Caki2 (cell line): ENCODE results near the gene GNLY. TPM values are rescaled to one million over a fixed set of nuclear protein-coding genes. Genes with fewer than 3 reads are reported as not detected.
A peak's percentile ranks its signal among the peaks of the same experiment; 100 is the strongest.

ENCODE experiments used
- DNase-seq: peaks from one replicate; pipeline ENCODE4 v3.0.0-alpha.2; 2015; ENCODE audit warnings: low read depth
- in situ Hi-C: cut with HindIII; loops from 2 replicates; pipeline ENCODE4 v1.10.0; 2016; ENCODE audit warnings: low sequenced_read_pairs, low pct_unique_long_range_greater_than_20kb, mixed read lengths
- total RNA-seq: library from RNA; depleted of rRNA; stranded (reverse); fragments of >200 nt; shearing (Covaris generic); gene quantifications from 2 replicates; pipeline ENCODE4 v1.2.3, GENCODE V29; 2014; ENCODE audit warnings: low replicate concordance

The GNLY gene
- total RNA-seq, 1 experiment from 2014 or later = not detected

DNA sequence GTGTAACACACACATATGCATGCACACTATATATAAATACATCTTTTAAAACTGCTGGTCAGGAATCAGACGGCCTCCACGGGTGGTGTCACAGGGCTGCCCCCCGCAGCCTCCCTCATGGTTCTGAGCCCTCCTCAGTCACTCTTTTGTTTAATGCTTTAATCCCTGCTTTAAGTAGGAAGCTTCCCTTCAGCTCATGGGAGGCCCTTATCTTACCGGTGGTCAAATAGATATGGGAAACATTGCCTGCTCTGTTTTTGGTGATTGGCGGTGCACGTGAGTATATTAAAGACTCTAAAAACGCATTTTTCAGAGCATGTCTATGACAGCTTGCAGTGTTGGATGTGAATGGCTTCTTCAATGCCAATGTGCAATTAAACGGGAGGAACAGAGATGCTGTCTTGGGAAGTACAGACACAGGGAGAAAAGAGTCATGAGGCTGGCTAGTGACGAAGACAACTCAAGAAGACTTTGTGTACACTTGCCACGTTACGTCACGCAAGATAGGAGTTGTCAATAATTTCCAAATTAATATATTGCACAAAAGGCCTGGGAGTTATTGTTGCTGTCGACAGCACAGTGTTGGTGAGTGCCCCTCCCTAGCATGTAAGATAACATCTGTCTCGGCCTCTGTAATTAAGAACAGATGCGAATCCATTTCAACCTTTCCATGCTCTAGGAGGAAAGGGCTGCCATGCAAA, 23.3 kb downstream of the GNLY start:
- in situ Hi-C loops = no loop called here
- no peak for DNase-seq

DNA sequence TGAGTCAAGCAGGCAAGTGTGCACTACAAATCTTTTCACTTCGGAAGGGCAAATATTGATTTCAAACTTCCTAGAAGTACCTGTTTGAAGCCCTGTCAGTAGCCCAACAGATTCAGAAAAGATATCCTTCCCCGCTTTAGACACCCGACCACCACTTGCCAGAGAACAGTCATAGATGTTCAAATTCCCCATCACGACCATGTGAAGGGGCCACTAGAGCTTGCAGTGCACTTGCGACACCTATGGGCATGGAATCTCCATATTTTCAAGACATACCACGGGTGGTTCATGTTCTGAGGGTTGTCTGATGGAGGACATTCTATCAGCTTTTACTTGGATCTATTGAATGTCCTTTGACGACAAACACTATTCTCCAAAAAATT, 23.8 kb downstream of the GNLY start:
- DNase-seq = no peak
- in situ Hi-C loops = no loop called here

DNA sequence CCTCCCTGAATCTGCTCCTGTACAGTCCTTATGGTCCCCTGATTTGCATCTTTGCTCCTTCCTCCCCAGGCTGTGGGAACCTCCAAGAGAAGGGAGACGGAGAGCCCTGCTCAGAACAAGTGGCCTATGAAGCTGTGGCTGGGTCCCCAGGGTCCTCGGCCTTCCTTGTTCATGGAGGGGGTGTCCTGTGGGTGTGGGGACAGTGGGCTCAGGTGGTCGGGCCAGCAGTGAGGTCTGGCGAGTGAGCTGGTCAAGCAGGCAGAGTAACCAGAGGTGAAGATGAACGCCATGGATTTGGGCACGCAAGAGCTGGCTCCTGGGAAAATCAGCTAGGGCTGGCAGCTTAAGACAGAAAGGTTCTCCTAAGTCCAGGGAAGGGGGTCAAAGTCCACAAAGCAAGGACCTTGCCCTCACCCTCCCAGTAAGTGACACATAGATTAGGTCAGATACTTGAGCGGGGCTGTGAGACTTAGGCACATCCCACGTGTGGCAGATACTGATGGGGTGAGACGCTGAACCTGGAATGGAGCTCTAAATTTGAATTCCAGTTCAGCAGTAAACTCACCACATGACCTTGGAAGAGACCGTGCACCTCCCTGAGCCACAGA, 24.8 kb downstream of the GNLY start:
- DNase-seq = no peak
- in situ Hi-C loops = no loop called here

DNA sequence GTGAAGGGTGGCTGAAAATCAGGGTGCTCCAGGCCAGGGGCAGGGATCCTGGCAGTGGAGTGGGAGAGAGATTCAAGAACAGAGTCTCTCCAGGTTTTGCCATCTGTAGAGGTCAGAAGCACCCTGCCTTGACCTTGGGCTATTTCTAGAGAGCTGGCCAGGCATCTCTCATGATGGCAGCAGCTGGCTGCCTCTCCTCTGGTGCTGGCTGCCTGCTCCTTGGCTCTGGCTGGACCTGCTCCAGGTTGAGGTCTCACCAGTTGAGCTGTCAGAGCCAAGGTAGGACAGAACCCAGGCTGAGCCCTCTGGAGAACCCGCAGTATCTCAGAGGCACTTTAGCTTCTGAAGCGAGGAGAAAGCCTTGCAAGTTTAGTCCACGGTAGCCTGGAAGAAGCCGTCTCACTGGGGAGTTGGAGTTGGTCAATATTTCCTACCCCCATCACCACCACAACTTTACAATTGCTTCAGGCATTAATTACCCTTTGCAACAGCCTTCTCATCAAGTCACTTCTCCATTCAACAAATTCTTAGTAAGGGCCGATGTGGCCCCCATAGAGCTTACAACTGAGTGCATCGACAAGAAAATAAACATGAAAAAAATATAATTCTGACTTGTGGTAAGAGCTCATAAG, 25.6 kb downstream of the GNLY start:
- no peak for DNase-seq
- in situ Hi-C loops = no loop called here

DNA sequence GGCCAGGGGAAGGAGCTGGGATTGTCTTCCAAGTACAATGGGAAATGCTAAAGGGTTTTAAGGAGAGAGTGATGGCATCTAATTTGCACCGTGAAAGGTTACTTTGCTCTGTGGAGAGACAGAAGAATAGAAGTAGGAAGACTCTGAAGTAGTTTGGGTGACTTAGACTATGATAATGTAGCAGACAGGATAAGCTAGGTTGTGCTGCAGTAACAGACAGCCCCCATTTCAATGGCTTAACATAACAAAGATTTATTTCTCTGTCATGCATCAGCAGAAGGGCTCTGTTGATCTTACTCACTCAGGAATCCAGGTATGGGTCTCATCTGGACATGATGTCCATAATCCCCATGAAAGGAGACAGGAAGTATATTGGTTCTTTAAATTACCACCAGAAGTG, 26.4 kb downstream of the GNLY start:
- in situ Hi-C loops = no loop called here

DNA sequence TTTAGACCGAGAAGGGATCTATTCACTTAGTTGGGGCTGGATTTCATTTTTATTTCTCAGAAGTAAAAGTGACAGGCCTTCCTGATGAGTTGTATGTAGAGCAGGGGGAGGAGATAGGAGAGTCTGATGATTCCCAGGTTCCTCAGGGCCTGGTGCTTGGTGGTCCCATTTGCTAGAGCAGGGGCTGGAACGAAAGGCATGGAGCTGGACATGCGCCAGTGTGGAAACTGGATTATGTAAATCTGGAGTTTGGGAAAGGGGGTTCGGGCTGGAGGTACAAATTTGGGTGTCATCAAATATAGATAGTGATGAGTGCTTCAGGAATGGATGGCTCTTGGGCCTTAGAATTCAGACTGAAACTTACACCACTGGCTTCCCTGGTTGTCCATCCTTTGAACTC, 27.5 kb downstream of the GNLY start:
- in situ Hi-C loops = no loop called here

More for the DNA sequence above, 26.4 kb downstream of the GNLY start:
- DNase-seq = no peak

DNA sequence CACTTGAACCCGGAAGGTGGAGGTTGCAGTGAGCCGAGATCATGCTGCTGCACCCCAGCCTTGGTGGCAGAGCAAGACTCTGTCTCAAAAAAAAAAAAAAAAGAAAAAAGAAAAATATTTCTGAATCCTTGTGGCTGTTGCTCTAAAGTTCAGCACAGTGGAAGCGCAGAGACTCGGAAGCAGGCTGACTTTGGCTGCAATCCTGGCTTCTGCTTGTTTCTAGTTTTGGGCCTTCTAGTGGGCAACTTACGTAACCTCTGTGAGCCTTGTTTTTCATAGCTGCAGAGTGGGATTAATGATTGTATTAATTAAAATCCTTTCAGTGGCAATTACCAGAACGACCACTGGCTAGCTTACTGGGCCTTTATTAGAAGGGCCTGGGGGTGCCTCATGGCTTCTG, 28.4 kb downstream of the GNLY start:
- in situ Hi-C loops = no loop called here
- DNase-seq = no peak

More for the DNA sequence above, 27.5 kb downstream of the GNLY start:
- no peak for DNase-seq

DNA sequence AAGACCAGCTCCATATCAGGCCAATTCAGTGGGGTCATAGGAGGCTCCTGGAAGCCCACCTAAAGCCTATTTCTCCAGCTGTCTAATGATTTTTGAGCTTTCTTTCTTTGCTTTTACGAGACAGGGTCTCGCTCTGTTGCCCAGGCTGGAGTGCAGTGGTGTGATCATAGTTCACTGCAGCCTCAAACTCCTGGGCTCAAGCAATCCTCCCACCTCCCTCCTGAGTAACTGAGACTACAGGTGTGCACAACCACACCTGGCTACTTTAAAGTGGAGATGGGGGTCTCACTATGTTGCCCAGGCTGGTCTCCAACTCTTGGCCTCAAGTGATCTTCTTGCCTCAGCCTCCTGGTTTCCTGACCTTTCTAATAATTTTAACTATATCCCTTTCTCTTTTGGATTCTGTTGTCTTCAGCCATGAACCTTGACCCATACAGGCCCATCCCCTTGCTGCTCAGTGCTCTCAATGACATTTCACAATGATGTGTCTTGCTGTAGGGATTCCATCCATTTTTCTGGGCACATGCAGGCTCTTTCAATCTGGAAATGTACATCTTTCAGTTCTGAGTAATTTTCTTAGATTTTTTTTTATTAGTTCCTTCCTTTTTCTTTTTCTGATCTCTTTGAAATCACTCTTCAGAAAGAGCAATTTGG, 29.7 kb downstream of the GNLY start:
- in situ Hi-C loops = no loop called here
- DNase-seq = no peak

DNA sequence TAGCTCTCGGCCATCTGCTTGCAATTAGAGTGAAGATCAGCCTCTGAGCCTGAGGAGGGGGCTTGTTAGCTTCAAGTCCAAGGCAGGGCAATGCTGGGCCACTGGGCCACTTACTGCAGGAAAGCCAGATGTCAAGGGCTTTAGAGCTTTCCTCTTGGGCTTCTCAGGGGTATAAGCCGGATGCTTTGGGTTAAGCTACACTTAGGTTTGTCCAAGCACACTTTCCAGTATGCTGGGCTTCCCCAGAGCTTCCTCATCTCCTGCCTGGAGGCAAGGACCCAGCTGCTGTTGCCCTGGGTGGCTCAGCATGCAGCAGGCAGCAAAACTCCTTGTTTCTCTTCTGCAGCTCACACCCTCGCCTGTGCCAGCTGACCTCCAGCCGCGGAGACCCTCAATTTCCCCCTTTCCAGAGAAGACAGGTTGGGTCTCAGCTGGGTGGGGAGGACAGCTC, 30.6 kb downstream of the GNLY start:
- no peak for DNase-seq

DNA sequence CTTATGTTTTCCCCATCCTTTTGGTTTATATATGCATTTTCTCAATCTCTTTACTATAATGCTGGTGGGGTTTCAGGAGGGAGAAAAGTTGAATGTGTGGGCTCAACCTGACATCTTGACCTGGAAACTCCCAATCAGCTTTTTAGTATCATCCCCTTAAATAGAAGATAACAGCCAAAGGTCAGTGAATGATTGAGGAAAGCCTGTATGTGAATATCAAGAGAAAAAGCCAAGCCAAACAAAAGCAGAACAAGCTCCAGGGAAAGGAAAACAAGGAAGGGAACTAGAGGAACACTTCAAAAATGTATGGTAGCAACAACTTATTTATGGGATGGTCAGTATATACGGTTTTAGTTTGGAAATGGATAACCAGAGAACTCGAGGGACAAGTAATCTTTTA, 31.3 kb downstream of the GNLY start:
- DNase-seq = no peak
- in situ Hi-C loops = no loop called here

More for the DNA sequence above, 30.6 kb downstream of the GNLY start:
- in situ Hi-C loops = no loop called here

DNA sequence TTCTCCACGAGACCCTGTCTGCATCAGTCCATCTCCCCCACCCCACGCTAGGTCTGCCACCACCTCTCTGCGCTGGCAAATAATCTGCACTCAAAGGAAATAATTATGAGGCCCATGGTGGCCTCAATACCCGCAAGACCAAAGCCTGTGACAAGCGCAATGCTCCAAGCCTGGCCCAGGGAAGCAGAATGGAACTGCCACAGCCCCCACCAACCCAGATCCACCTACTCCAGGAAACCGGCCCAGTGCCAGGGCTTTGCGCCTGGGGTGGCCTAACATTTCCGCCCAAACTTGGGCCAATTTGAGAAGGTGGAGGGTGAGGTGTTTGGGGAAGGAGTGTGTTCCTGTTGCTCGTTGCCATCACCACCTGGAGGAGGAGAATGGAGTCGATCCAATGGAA, 33.6 kb downstream of the GNLY start:
- in situ Hi-C loops = no loop called here
- DNase-seq = no peak

DNA sequence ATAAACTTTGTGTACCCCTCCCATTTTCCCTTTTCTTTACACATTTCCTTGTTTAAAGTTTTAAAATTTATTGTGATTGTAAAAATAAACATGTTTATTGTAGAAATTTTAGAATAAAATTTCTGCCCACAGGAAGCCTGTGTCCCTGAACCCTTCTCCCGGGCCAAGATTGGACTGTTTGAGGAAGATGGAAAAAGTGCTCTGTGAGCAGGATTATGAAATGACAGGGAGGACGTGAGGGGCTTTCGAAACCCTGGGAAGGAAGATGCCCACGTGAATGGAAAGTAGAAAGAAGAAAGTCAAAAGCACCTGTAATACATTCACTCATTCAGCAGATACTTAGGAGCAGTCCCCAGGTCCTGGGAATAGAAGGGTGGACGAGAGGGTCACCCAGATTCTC, 34.2 kb downstream of the GNLY start:
- in situ Hi-C loops = no loop called here
- no peak for DNase-seq

DNA sequence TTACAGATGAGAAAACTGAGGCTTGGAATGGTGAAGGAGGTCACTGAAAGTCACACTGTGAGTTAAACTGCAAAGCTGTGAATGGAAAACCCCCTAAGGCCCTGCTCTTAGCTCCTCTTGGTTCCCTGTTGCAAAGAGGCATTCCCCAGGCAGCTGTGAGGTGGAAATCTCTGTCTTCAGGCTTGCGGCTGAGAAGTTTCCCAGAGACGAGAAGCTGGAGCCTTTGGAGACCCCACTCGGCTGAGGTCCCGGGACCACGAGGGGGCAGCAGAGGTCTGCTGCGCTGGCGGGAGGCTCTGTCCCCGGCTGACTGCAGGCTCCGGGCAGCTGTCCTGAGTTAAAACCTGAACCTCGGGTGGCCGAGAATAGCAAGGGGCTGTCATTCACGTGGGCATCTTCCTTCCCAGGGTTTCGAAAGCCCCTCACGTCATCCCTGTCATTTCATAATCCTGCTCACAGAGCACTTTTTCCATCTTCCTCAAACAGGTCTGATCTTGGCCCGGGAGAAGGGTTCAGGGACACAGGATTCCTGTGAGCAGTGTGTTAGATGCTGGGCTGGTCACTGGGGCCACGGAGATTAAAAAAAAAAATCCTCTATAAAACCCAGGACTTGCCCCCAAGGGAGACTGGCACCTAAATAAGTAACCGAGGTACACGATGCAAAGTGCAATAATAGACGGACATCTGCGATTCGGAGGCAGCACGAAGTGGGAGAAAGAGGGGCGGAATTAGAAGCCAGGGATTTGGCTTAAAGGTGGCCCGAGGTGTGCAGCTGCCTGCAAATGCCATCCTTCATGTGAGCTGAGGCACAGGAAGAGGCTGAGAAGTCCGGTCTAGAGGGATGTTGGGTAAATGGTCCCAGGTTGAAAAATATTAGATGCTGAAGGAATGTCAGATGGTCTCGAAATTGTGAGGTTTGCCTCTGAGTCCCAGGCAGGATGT, 35.0 kb downstream of the GNLY start:
- in situ Hi-C loops = no loop called here
- DNase-seq = peak; percentile 65

DNA sequence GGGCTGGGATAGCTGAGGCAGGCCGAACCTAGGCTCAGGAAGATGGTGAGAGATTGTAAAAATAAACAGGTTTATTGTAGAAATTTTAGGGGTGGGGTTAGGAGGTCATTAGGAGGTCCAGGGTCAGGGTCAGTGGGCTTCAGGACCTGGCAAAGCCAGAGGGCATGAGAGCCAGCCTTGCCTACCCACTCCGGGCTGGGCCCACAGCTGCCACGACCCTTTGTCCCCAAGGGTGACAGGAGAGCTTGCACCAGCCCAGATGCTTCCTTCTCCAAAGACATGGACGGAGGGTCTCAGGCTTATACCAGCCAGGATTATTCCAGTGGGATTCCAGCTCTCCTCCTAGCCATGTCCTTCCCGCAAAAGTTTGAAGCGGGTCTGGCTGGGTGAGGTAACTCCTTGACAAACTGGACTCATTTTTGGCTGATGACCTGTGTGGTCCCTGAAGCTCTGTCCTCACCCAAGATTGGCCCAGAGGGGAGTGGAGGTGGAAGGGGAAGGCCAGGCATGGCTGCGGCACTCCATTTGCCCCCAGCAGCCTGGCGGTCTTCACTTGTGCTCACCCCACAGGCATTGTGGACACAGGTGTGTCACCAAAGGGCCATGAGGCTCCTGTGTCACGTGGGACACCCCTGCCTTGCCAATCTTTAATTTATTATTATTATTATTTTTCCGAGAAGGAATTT, 35.8 kb downstream of the GNLY start:
- in situ Hi-C loops = no loop called here

DNA sequence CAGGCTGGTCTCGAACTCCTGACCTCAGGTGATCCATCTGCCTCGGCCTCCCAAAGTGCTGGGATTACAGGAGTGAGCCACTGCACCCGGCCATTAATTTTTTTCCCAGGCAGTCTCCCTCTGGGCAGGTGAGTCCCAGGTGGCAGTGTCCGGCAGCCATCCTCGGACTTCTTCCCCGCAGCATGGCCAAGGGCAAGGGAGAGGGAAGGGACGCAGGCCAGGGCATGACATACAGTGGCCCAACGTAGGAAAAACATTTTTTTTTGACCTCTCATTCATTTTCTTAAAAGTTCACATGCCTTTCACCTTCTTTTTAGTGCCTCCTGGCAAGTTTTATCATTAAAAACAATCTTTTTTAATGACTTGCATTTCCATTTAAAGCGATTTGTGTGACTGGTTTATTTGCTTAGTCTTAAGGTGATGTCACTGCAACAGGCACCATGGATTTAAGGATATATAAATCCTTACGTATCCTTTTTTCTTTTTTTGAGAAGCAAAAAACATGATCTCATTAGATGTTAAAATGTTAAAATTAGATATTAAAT, 36.6 kb downstream of the GNLY start:
- in situ Hi-C loops = no loop called here
- no peak for DNase-seq

More for the DNA sequence above, 35.8 kb downstream of the GNLY start:
- DNase-seq = no peak

DNA sequence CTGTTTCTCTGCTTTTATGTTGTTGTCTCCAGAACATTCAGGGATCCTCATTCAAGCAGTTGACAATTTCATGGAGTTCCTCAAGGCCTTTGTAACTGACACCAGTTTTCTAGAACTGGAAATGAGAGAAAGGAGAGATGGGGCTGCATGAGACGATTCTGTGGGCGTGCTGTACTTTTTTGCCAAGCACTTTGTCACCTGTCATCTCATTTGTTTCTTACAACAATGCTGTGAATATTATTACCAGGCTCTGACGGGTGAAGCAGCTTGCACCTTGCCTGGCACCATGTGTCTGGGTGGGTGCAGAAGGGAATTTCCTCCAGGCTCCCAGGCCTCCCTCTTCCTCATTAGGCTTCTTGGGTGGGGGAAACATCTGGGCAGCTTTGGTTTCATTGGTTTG, 37.4 kb downstream of the GNLY start:
- in situ Hi-C loops = no loop called here
- no peak for DNase-seq

DNA sequence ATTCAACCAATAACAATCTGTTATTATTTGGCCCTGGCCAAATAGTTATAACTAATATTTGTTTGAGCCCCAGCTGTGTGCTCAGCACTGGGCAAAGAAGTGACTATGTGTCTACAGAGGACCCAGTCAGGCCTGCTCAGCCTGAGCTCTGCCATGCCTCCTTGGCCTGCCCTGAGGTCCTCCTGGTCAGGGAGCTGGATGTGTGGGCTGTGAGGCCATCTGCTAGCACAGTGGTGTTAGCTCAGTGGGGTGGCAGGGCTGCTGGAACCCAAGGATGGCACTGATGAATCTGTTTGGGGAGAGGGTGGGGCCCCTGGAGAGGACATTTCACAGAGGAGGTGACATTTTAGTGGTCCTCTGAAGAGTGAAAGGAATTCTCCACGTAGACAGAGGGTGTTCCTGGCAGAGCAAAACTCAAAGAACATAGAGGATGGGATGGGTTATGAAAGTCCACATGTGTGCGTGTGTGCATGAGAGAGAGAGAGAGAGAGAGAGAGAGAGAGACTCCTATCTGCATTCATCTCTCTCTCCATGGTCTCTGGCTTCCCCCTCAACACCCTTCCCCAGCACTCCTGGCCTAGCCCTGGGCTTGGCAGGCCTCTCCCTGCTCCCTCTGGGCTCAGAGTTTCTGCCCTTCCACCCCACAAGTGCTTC, 38.4 kb downstream of the GNLY start:
- in situ Hi-C loops = no loop called here
- DNase-seq = no peak
